ENCODE measurements around the gene GRHL1. TPM values are rescaled to one million over a fixed set of nuclear protein-coding genes. Genes with fewer than 3 reads are reported as not detected.

GRHL1 gene
- total and polyA plus RNA-seq, 2 donors (not counting 3 experiments of a cell fraction or from before 2014, with no cell fraction given) = 0.37 to 1.1 TPM

- no peaks in the 10 kb centered on the region for H3K36me3 ChIP-seq (ENCODE audit: control insufficient read depth in 2 of 2, extremely low read depth in 1 of 2, insufficient read depth in 2 of 2, low read length in 2 of 2)
- no peak for TF ChIP-seq EZH2 (IDR thresholded peaks at IDR 0.05; ENCODE audit: borderline replicate concordance, low read depth, low read length, severe bottlenecking)
- no peak for TF ChIP-seq MYC (IDR thresholded peaks at IDR 0.05; ENCODE audit: low read depth, low read length)
- no peak for TF ChIP-seq POLR2AphosphoS5 (IDR thresholded peaks at IDR 0.05; ENCODE audit: insufficient read depth, low read depth, low read length)
- TF ChIP-seq MAX (IDR thresholded peaks at IDR 0.05; ENCODE audit: insufficient read depth, insufficient read length) = no peak
- no peak for TF ChIP-seq CTCF (IDR thresholded peaks at IDR 0.05; ENCODE audit: extremely low read depth in 1 of 2, insufficient read depth in 1 of 2, low read depth in 1 of 2, low read length in 2 of 2)
- no peak for TF ChIP-seq POLR2A (IDR thresholded peaks at IDR 0.05; ENCODE audit: low read depth, low read length)
- TF ChIP-seq GATA2 (IDR thresholded peaks at IDR 0.05; ENCODE audit: insufficient read depth, insufficient read length, low read depth, low read length) = no peak
- no peak for TF ChIP-seq FOS (IDR thresholded peaks at IDR 0.05; ENCODE audit: borderline replicate concordance, insufficient read depth, low read length)
- TF ChIP-seq JUN (IDR thresholded peaks at IDR 0.05; ENCODE audit: borderline replicate concordance, insufficient read depth, insufficient read length, low read depth) = no peak
- H3K27me3 ChIP-seq (ENCODE audit: control insufficient read depth in 2 of 2, insufficient read depth in 2 of 2, low read length in 2 of 2) = no peaks in the 10 kb centered on the region
- H3K9ac ChIP-seq (replicated peaks; ENCODE audit: extremely low read depth, insufficient read depth, low read length) = no peak overlapping the region
- DNase-seq (ENCODE audit: low read depth, low spot score) = no peak
- no peak overlapping the region for H3K4me3 ChIP-seq (replicated peaks in 1 of 3; ENCODE audit: insufficient read depth in 1 of 3, low read depth in 1 of 3, low read length in 3 of 3)
- no peak overlapping the region for H2AFZ ChIP-seq (ENCODE audit: low read depth, low read length)
- no peaks in the 10 kb centered on the region for H4K20me1 ChIP-seq (replicated peaks; ENCODE audit: control insufficient read depth, extremely low read depth, insufficient read depth, low read length)
- H3K27ac ChIP-seq (ENCODE audit: insufficient read depth, low read depth, low read length) = no peak overlapping the region
- ChIA-PET POLR2A (no interaction called here), CTCF (interaction anchor here (1.0 kb wide), 2 partner anchors 17 to 19 kb away, joined by 3 to 5 read pairs; no protein-coding TSS in a partner anchor)
- dilution Hi-C loops (cut with MboI; ENCODE audit: extremely low pct_ligation_motif_present, low sequenced_read_pairs) = no loop called here
- no peaks in the 10 kb centered on the region for H3K4me1 ChIP-seq (ENCODE audit: control insufficient read depth, extremely low read depth, insufficient read depth, low read length)
- intact Hi-C loops (cut with micrococcal nuclease) = no loop called here
- H3K79me2 ChIP-seq (ENCODE audit: control insufficient read depth, insufficient read depth, low read length) = no peaks in the 10 kb centered on the region
- no peak for FAIRE-seq
- no peaks in the 10 kb centered on the region for H3K9me3 ChIP-seq (replicated peaks; ENCODE audit: control insufficient read depth, insufficient read depth, low read length)
- BruUV-seq (replicated peaks) = no TSS peak
- no peak overlapping the region for H3K4me2 ChIP-seq (ENCODE audit: insufficient read depth, low read length)
- H3K9me1 ChIP-seq (replicated peaks; ENCODE audit: control insufficient read depth, extremely low read depth, insufficient read depth, low read length) = no peaks in the 10 kb centered on the region
Observed at GRCh38 chr2:10003206-10004125, 52.0 kb downstream of the GRHL1 start.

Measured in endothelial cell of umbilical vein (primary cell).